ENCODE measurements around the gene CSNK2B. TPM values are rescaled to one million over a fixed set of nuclear protein-coding genes. Genes with fewer than 3 reads are reported as not detected.

Gene CSNK2B
- total RNA-seq, 2 donors from 2014 or later: 98.2 to 100 TPM

GRCh38 chr6:31702819-31703716, 37.2 kb downstream of the CSNK2B start, which contains the start of gene ABHD16A:
TSS of gene ABHD16A (minus strand) at chr6:31703324. CDS start at chr6:31703281, 43 bp downstream.
- Histone ChIP-seq H3K36me3 (replicated peaks in 1 of 2; ENCODE audit: insufficient read depth in 1 of 2, low read depth in 2 of 2) (no peaks in the 10 kb centered on the region), H3K27ac (peak within 1 kb of the TSS; percentile 90 to 97 (median 96)), H3K4me1 (peaks cover 23% of the 10 kb centered on the region), H3K4me3 (peak within 1 kb of the TSS; percentile 40 to 52), H3K27me3 (no peaks in the 10 kb centered on the region), H3K9me3 (no peaks in the 10 kb centered on the region)
- 0 to 1% methylated on average over 38 to 54 of the region's 54 CpGs for WGBS, 2 donors
- TF ChIP-seq POLR2A (IDR thresholded peaks at IDR 0.05) (peak; percentile 87 to 98 (median 97)), CTCF (IDR thresholded peaks at IDR 0.05) (peak in 3 of 7 experiments; percentile 17 to 31 (median 21))
- intact Hi-C loops (cut with DNase I): no loop called here
- peak; percentile 98 to 100 (median 99) for DNase-seq
- ATAC-seq: peak; percentile 98

- WGBS, 2 donors: 73 to 81% methylated on average over 6 of the region's 6 CpGs
- Histone ChIP-seq H3K4me1 (peaks cover 20% of the 10 kb centered on the region), H3K4me3 (no peak overlapping the region), H3K27me3 (no peaks in the 10 kb centered on the region), H3K9me3 (no peaks in the 10 kb centered on the region), H3K27ac (no peak overlapping the region), H3K36me3 (replicated peaks in 1 of 2; ENCODE audit: insufficient read depth in 1 of 2, low read depth in 2 of 2) (no peaks in the 10 kb centered on the region)
- DNase-seq: no peak
- intact Hi-C loops (cut with DNase I): no loop called here
- ATAC-seq: no peak
- TF ChIP-seq CTCF (IDR thresholded peaks at IDR 0.05) (no peak), POLR2A (IDR thresholded peaks at IDR 0.05) (no peak)
Observed at GRCh38 chr6:31705931-31706330, 40.1 kb downstream of the CSNK2B start.

DNA sequence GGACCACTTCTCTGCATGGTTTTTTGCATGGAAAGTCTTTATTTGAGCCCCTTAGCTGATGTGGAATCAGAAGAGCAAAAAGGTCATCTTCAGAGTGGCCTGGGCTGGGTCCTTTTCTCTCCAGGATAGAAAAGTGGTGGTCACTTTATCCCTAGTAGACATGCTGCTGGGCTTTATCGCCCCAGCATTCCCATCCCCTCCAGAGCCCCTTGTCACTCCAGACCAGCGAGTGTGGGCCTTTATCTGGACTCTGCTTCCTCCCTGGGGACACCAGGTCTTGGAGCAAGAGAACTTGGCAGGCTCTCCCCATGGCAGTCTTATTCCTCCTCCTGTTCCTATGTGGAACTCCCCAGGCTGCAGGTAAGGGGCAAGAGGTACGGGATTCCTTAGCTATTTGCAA, 40.7 kb downstream of the CSNK2B start, which contains the start of gene LY6G6F:
Gene LY6G6F (plus strand): TSS at position 268 of the 400 bp plus-strand sequence. CDS start 41 bp downstream, at position 309.
- no peak for TF ChIP-seq POLR2A (IDR thresholded peaks at IDR 0.05)
- intact Hi-C loops (cut with DNase I): no loop called here
- ATAC-seq: no peak
- H3K4me3 ChIP-seq: no peak within 1 kb of the TSS
- DNase-seq: no peak
- 29 to 37% methylated on average over 3 of the region's 3 CpGs for WGBS, 2 donors
- H3K36me3 ChIP-seq (replicated peaks in 1 of 2; ENCODE audit: insufficient read depth in 1 of 2, low read depth in 2 of 2): no peaks in the 10 kb centered on the region
- H3K4me1 ChIP-seq: peaks cover 13% of the 10 kb centered on the region
- no peak within 1 kb of the TSS for H3K27ac ChIP-seq
- no peaks in the 10 kb centered on the region for H3K27me3 ChIP-seq
- no peaks in the 10 kb centered on the region for H3K9me3 ChIP-seq

DNA sequence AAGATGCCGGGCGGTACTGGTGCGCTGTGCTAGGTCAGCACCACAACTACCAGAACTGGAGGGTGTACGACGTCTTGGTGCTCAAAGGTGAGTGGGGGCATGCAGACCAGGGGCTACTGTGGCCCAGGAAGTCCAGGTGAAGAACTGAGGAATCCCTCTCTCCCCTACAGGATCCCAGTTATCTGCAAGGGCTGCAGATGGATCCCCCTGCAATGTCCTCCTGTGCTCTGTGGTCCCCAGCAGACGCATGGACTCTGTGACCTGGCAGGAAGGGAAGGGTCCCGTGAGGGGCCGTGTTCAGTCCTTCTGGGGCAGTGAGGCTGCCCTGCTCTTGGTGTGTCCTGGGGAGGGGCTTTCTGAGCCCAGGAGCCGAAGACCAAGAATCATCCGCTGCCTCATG, 41.8 kb downstream of the CSNK2B start:
- intact Hi-C loops (cut with DNase I): no loop called here

More for the DNA sequence above, 41.8 kb downstream of the CSNK2B start:
- TF ChIP-seq CTCF (IDR thresholded peaks at IDR 0.05) (no peak), POLR2A (IDR thresholded peaks at IDR 0.05) (no peak)
- Histone ChIP-seq H3K27ac (no peak overlapping the region), H3K4me3 (no peak overlapping the region), H3K4me1 (peaks cover 6% of the 10 kb centered on the region), H3K27me3 (no peaks in the 10 kb centered on the region), H3K9me3 (no peaks in the 10 kb centered on the region), H3K36me3 (replicated peaks in 1 of 2; ENCODE audit: insufficient read depth in 1 of 2, low read depth in 2 of 2) (no peaks in the 10 kb centered on the region)
- WGBS, 2 donors: 73 to 88% methylated on average over 4 to 10 of the region's 10 CpGs
- no peak for DNase-seq
- no peak for ATAC-seq

Data from body of pancreas (tissue), 4 donors.